Coronary artery (tissue), 2 donors: Measurements from ENCODE around the gene COL10A1.

Source experiments
- DNase-seq: peaks from one replicate; pipeline ENCODE4 v3.0.0-alpha.2; 2017; ENCODE audit warnings: low spot score
- H3K27ac ChIP-seq, 2 donors: fragments of 200-600 bp; sonication (generic); one replicate each; pipeline ENCODE4 v1.5.1; 2016 to 2019
- H3K4me3 ChIP-seq: fragments of 200-600 bp; sonication (generic); 2 replicates; pipeline ENCODE4 v1.5.1; 2016; ENCODE audit warnings: mild to moderate bottlenecking, moderate library complexity
- TF ChIP-seq, protein P1 (sequence below): fragments of 200-600 bp; sonication (generic); IDR thresholded peaks from one replicate; pipeline ENCODE4 v1.5.1; 2019; ENCODE audit warnings: antibody characterized with exemption

COL10A1 gene

DNA sequence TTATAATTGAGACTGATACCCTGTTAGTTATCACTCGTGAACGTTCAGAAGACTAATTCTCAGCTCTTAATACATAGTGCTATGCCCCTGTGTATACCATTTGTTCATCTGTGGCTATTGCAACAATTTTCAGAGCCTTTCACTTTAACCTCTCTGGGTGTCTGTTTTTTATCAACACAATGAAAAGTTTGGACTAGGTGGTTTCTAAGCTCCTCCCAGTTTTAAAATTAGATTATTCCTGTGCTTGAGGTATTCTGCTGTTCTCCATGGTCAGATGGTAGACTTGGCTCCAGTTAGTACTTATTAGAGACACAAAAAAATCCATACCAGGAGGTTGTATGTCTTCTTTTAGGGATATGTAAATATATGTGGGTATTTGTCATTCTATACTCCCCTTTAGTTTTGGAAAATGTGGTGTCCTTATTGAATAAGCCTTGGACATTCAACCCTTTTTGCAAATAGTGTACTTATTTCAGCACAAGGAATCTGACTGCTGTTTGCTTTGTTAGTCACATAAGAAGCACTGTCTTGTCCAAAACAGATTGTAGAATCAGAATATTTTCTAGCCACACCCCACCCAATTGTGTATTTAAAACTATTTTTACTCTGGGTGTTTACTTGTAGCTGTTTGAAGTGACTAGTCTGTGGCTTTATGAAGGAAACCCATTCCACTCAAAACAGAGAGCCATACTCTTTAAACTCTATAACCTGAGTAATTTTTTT lies 2.0 kb upstream of the COL10A1 start:
- Histone ChIP-seq H3K27ac (no peak overlapping the region), H3K4me3 (no peak overlapping the region)
- DNase-seq: no peak
- TF ChIP-seq, protein P1, sequence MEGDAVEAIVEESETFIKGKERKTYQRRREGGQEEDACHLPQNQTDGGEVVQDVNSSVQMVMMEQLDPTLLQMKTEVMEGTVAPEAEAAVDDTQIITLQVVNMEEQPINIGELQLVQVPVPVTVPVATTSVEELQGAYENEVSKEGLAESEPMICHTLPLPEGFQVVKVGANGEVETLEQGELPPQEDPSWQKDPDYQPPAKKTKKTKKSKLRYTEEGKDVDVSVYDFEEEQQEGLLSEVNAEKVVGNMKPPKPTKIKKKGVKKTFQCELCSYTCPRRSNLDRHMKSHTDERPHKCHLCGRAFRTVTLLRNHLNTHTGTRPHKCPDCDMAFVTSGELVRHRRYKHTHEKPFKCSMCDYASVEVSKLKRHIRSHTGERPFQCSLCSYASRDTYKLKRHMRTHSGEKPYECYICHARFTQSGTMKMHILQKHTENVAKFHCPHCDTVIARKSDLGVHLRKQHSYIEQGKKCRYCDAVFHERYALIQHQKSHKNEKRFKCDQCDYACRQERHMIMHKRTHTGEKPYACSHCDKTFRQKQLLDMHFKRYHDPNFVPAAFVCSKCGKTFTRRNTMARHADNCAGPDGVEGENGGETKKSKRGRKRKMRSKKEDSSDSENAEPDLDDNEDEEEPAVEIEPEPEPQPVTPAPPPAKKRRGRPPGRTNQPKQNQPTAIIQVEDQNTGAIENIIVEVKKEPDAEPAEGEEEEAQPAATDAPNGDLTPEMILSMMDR: no peak

DNA sequence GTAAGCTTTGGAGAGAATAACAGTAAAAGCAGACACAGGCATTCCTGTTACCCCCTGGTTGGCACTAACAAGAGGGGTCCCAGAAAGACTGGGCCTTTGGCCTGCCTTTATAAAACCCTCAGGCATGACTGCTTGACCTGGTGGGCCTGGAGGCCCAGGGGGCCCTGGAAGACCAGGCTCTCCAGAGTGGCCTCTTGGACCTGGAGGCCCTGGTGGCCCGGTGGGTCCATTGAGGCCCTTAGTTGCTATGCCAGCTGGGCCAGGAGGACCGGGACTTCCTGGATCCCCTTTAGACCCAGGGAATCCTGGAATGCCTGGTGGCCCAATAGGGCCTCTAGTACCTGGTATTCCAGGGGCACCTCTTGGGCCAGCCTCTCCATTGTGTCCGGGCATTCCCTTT lies 5.5 kb downstream of the COL10A1 start:
- no peak for DNase-seq
- Histone ChIP-seq H3K27ac (no peak overlapping the region), H3K4me3 (no peak overlapping the region)
- TF ChIP-seq, protein P1: no peak

DNA sequence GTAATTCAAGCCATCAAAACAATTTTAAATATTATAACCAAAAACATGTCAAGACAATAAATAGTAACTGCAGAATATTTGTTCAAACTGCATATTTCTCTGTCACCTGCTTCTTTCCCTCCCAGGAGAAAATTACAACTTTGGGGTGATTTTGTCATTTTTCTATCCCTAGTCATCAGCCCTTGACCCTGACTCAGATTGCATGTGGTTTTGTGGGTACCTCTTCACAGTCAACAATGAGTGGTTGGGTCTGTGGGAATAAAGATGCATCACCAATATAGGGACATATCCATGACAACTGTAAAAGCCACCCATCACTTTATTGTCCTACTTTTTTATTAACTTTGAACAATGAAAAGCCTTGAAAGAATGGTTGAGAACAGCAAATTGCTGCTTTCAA lies 7.3 kb downstream of the COL10A1 start:
- no peak overlapping the region for H3K4me3 ChIP-seq
- H3K27ac ChIP-seq: no peak overlapping the region
- TF ChIP-seq, protein P1: no peak
- DNase-seq: no peak

DNA sequence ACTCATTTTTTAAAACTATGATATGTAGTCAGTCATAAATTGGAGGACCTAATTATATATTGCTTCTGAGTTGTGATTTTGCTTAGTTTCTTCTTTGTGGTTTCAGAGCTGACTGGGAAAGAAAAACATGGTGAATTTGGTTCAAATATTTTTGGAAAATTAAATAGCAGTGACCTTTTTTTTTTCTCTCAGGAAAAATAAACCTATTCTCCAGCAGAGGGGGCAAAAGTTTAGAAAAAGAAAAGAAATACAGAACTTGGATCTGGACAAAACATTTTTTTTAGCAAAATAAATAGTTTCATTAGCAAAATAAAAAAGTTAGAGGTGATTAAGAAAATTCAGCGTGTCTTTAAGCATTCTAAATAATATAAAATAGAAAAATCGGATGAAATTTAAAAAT lies 10.2 kb downstream of the COL10A1 start:
- Histone ChIP-seq H3K27ac (no peak overlapping the region), H3K4me3 (no peak overlapping the region)
- TF ChIP-seq, protein P1: peak; percentile 21
- no peak for DNase-seq

DNA sequence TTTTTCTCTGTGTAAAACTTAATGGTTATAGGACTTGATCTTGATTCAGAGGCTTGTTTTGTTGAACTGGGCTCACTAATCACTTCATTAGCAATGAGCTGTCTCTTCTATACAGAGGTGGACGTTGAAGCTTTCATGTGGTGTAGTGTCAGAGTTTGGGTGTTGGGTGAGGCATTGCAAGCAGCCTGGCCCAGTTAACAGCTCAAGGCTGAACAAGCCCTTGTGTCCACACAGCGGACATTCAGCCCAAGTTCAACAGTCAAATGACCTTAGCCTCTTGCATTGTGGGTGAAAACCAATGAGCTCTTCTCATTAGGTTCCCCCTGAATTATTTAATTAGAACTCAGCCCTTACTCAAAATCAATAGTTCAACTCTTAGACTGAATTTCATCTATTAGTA lies 12.5 kb downstream of the COL10A1 start:
- no peak overlapping the region for H3K27ac ChIP-seq
- DNase-seq: no peak
- TF ChIP-seq, protein P1: no peak
- no peak overlapping the region for H3K4me3 ChIP-seq

DNA sequence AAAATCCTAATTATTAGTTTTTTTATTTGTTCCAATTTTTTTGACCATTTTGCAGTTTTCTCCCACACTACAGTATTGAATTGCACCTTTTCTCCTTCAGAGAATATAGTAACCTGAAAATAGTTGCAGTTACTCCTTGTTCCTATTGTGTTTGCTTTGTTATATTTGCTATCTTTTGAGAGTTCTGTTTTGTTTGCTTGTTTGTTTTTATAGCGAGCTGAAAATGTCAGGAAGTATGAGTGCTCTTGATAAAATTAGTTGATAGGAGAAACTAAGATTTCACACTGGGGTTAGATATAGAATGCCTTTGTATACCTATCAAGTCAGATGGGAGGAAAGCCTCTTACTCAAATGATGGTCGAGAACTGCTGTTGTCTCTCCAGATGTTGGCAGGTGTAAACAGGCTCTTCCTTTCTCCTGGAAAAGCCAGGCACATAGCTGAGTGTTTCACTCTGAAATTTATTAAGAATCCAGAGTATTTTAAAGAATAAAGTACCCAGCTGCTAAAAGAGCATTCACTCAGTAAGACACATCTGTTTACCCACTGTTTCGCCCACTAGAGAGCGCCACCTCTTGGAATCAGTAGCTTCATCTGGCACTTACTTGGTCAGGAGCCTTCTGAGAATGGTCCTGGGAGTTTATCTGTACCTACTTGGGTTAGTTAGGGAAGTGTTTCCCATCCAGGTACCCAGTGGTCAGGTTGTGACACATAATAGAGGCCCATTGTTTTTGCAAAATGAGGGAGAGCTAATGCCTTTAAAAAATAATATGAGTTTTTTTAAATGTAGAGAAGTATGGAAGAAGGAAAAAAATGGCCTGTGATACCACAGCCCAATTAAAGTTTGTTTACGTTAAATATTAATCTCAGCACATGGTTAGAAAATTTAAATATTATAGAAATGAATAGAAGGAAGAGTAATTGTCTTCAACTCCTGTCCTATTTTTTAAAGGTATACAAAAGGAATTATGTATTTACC lies 14.1 kb downstream of the COL10A1 start:
- no peak overlapping the region for H3K27ac ChIP-seq
- no peak overlapping the region for H3K4me3 ChIP-seq
- TF ChIP-seq, protein P1: no peak
- DNase-seq: no peak
